HepG2 (cell line): ENCODE results near the gene FGF19. TPM values are rescaled to one million over a fixed set of nuclear protein-coding genes. Genes with fewer than 3 reads are reported as not detected.

Experiments used
- AGO2 ChIP-seq: fragments of 200-400 bp; formaldehyde crosslinking; optimal IDR thresholded peaks from 2 replicates; pipeline ENCODE3; 2017; ENCODE audit warnings: mild to moderate bottlenecking, low read depth, low read length, moderate library complexity
- CREB1 ChIP-seq, 2 experiments: fragments of 450-650 bp in 1 of 2; IDR thresholded peaks; 2 replicates each; pipeline ENCODE4 v1.6.1; 2016 to 2017; ENCODE audit warnings: control low read depth in 1 of 2, mild to moderate bottlenecking in 1 of 2, missing compliant biosample characterization in 1 of 2, missing genetic modification characterization in 1 of 2
- GABPB1 ChIP-seq: IDR thresholded peaks from 2 replicates; pipeline ENCODE4 v1.6.1; 2016; ENCODE audit warnings: mild to moderate bottlenecking, missing genetic modification reagents, moderate library complexity, missing compliant biosample characterization
- MAFF ChIP-seq: IDR thresholded peaks from 2 replicates; pipeline ENCODE4 v1.6.1; 2011; ENCODE audit warnings: low read depth, low read length, improper control_type of control experiment
- MTA1 ChIP-seq: sonication (generic); formaldehyde crosslinking; IDR thresholded peaks from 2 replicates; pipeline ENCODE4 v1.4.0; 2020; ENCODE audit warnings: missing genetic modification reagents, mild to moderate bottlenecking, borderline replicate concordance
- MYNN ChIP-seq: sonication (generic); formaldehyde crosslinking; IDR thresholded peaks from 2 replicates; pipeline ENCODE4 v1.4.0; 2020; ENCODE audit warnings: mild to moderate bottlenecking, low read depth, missing genetic modification reagents
- POLR2AphosphoS5 ChIP-seq: IDR thresholded peaks from 2 replicates; pipeline ENCODE4 v1.6.1; 2012; ENCODE audit warnings: low read depth, low read length
- PRPF4 ChIP-seq: fragments of 200-400 bp; formaldehyde crosslinking; IDR thresholded peaks from 2 replicates; pipeline ENCODE4 v1.6.1; 2016; ENCODE audit warnings: low read length, low read depth; ENCODE audit not compliant: poor library complexity, severe bottlenecking
- RBFOX2 ChIP-seq: fragments of 200-400 bp; formaldehyde crosslinking; IDR thresholded peaks from 2 replicates; pipeline ENCODE4 v1.6.1; 2017; ENCODE audit warnings: low read depth, mild to moderate bottlenecking, low read length
- RBM22 ChIP-seq: fragments of 200-400 bp; formaldehyde crosslinking; optimal IDR thresholded peaks from 2 replicates; pipeline ENCODE3; 2017; ENCODE audit warnings: mild to moderate bottlenecking, low read length, moderate library complexity
- SETDB1 ChIP-seq: sonication (generic); formaldehyde crosslinking; IDR thresholded peaks from 2 replicates; pipeline ENCODE4 v1.5.1; 2020; ENCODE audit warnings: missing genetic modification reagents, mild to moderate bottlenecking, borderline replicate concordance
- SIX4 ChIP-seq: sonication (generic); formaldehyde crosslinking; IDR thresholded peaks from 2 replicates; pipeline ENCODE4 v1.4.0; 2020; ENCODE audit warnings: missing genetic modification reagents
- YEATS4 ChIP-seq: sonication (generic); formaldehyde crosslinking; IDR thresholded peaks from 2 replicates; pipeline ENCODE4 v1.4.0; 2020; ENCODE audit warnings: missing genetic modification reagents, borderline replicate concordance
- ZNF263 ChIP-seq: sonication (generic); formaldehyde crosslinking; IDR thresholded peaks from 2 replicates; pipeline ENCODE4 v1.4.0; 2020; ENCODE audit warnings: missing genetic modification reagents
- ZNF549 ChIP-seq: sonication (generic); formaldehyde crosslinking; IDR thresholded peaks from 2 replicates; pipeline ENCODE4 v1.5.0; 2020; ENCODE audit warnings: missing genetic modification reagents
- ZNF605 ChIP-seq: sonication (generic); formaldehyde crosslinking; IDR thresholded peaks from 2 replicates; pipeline ENCODE4 v1.8.0; 2022; ENCODE audit warnings: mild to moderate bottlenecking, missing genetic modification reagents
- ZNF713 ChIP-seq: sonication (generic); formaldehyde crosslinking; IDR thresholded peaks from 2 replicates; pipeline ENCODE4 v1.4.0; 2020; ENCODE audit warnings: mild to moderate bottlenecking, missing genetic modification reagents
- ZNF792 ChIP-seq: IDR thresholded peaks from 2 replicates; pipeline ENCODE4 v1.6.1; 2016
- polyA plus RNA-seq, 8 experiments: library from polyadenylated mRNA; depleted of rRNA in 3 of 8; stranded (reverse) in 7 of 8; unstranded in 1 of 8; fragments of >200 nt; fragmentation: Illumina TruSeq in 4 of 8; extraction: Trizol in 4 of 8; gene quantifications; 2 replicates each; pipeline versions ENCODE4 v1.2.1 to v1.2.3, GENCODE V29; 2011 to 2016; ENCODE audit warnings: low read depth in 4 of 8, missing spikeins in 1 of 8, mixed read lengths in 1 of 8; ENCODE audit not compliant: insufficient read depth in 1 of 8
- total RNA-seq, 5 experiments: library from RNA; depleted of rRNA; stranded (reverse); fragments of >200 nt; fragmentation: Illumina TruSeq; extraction: Trizol; gene quantifications; 2 replicates each; pipeline ENCODE4 v1.2.3, GENCODE V29; 2016; ENCODE audit warnings: low read depth in 1 of 5
- TF ChIP-seq, protein P1 (sequence below): sonication (generic); formaldehyde crosslinking; IDR thresholded peaks from 2 replicates; pipeline ENCODE4 v1.4.0; 2020; ENCODE audit warnings: missing genetic modification reagents
- TF ChIP-seq, protein P2 (sequence below): sonication (generic); formaldehyde crosslinking; IDR thresholded peaks from 2 replicates; pipeline ENCODE4 v1.5.1; 2020; ENCODE audit warnings: mild to moderate bottlenecking, missing genetic modification reagents, moderate library complexity
- TF ChIP-seq, protein P3 (sequence below): sonication (generic); formaldehyde crosslinking; IDR thresholded peaks from 2 replicates; pipeline ENCODE4 v1.9.0; 2022; ENCODE audit warnings: low read depth, missing genetic modification reagents
- TF ChIP-seq, protein P4 (sequence below): sonication (generic); formaldehyde crosslinking; IDR thresholded peaks from 2 replicates; pipeline ENCODE4 v1.4.0; 2020; ENCODE audit warnings: mild to moderate bottlenecking, missing genetic modification reagents
- TF ChIP-seq, protein P5 (sequence below): IDR thresholded peaks from 2 replicates; pipeline ENCODE4 v1.6.1; 2016; ENCODE audit warnings: low read depth, borderline replicate concordance

Gene FGF19
- total and polyA plus RNA-seq, 2 of the 13 experiments (the other 11 are each of a cell fraction or from before 2014, with no cell fraction given): 0.07 TPM; not detected in 1

DNA sequence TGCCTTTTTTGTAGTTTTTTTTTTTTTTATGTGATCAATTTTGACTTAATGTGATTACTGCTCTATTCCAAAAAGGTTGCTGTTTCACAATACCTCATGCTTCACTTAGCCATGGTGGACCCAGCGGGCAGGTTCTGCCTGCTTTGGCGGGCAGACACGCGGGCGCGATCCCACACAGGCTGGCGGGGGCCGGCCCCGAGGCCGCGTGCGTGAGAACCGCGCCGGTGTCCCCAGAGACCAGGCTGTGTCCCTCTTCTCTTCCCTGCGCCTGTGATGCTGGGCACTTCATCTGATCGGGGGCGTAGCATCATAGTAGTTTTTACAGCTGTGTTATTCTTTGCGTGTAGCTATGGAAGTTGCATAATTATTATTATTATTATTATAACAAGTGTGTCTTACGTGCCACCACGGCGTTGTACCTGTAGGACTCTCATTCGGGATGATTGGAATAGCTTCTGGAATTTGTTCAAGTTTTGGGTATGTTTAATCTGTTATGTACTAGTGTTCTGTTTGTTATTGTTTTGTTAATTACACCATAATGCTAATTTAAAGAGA lies 50.3 kb downstream of the FGF19 start (continued):
- TF ChIP-seq, protein P1, sequence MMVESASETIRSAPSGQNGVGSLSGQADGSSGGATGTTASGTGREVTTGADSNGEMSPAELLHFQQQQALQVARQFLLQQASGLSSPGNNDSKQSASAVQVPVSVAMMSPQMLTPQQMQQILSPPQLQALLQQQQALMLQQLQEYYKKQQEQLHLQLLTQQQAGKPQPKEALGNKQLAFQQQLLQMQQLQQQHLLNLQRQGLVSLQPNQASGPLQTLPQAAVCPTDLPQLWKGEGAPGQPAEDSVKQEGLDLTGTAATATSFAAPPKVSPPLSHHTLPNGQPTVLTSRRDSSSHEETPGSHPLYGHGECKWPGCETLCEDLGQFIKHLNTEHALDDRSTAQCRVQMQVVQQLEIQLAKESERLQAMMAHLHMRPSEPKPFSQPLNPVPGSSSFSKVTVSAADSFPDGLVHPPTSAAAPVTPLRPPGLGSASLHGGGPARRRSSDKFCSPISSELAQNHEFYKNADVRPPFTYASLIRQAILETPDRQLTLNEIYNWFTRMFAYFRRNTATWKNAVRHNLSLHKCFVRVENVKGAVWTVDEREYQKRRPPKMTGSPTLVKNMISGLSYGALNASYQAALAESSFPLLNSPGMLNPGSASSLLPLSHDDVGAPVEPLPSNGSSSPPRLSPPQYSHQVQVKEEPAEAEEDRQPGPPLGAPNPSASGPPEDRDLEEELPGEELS (CRISPR knock-in tag): no peak
- peak; percentile 56; the same call in 1 of the 2 replicates for TF ChIP-seq RBFOX2
- TF ChIP-seq, protein P2, sequence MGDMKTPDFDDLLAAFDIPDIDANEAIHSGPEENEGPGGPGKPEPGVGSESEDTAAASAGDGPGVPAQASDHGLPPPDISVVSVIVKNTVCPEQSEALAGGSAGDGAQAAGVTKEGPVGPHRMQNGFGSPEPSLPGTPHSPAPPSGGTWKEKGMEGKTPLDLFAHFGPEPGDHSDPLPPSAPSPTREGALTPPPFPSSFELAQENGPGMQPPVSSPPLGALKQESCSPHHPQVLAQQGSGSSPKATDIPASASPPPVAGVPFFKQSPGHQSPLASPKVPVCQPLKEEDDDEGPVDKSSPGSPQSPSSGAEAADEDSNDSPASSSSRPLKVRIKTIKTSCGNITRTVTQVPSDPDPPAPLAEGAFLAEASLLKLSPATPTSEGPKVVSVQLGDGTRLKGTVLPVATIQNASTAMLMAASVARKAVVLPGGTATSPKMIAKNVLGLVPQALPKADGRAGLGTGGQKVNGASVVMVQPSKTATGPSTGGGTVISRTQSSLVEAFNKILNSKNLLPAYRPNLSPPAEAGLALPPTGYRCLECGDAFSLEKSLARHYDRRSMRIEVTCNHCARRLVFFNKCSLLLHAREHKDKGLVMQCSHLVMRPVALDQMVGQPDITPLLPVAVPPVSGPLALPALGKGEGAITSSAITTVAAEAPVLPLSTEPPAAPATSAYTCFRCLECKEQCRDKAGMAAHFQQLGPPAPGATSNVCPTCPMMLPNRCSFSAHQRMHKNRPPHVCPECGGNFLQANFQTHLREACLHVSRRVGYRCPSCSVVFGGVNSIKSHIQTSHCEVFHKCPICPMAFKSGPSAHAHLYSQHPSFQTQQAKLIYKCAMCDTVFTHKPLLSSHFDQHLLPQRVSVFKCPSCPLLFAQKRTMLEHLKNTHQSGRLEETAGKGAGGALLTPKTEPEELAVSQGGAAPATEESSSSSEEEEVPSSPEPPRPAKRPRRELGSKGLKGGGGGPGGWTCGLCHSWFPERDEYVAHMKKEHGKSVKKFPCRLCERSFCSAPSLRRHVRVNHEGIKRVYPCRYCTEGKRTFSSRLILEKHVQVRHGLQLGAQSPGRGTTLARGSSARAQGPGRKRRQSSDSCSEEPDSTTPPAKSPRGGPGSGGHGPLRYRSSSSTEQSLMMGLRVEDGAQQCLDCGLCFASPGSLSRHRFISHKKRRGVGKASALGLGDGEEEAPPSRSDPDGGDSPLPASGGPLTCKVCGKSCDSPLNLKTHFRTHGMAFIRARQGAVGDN: no peak
- peak; percentile 7 for TF ChIP-seq RBM22
- no peak for TF ChIP-seq MAFF
- TF ChIP-seq SIX4: no peak
- no peak for TF ChIP-seq YEATS4 (CRISPR knock-in tag)
- no peak for TF ChIP-seq MTA1 (CRISPR knock-in tag)
- no peak for TF ChIP-seq MYNN (CRISPR knock-in tag)
- no peak for TF ChIP-seq ZNF713 (CRISPR knock-in tag)
- no peak for TF ChIP-seq CREB1 (IDR thresholded peaks at IDR 0.05)
- TF ChIP-seq CREB1 (CRISPR knock-in tag; IDR thresholded peaks at IDR 0.05): no peak
- no peak for TF ChIP-seq POLR2AphosphoS5
- TF ChIP-seq, protein P3, sequence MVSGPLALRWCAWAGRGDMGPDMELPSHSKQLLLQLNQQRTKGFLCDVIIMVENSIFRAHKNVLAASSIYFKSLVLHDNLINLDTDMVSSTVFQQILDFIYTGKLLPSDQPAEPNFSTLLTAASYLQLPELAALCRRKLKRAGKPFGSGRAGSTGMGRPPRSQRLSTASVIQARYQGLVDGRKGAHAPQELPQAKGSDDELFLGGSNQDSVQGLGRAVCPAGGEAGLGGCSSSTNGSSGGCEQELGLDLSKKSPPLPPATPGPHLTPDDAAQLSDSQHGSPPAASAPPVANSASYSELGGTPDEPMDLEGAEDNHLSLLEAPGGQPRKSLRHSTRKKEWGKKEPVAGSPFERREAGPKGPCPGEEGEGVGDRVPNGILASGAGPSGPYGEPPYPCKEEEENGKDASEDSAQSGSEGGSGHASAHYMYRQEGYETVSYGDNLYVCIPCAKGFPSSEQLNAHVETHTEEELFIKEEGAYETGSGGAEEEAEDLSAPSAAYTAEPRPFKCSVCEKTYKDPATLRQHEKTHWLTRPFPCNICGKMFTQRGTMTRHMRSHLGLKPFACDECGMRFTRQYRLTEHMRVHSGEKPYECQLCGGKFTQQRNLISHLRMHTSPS (CRISPR knock-in tag): no peak
- no peak for TF ChIP-seq ZNF792 (CRISPR knock-in tag)
- no peak for TF ChIP-seq PRPF4
- no peak for TF ChIP-seq SETDB1 (CRISPR knock-in tag)
- TF ChIP-seq ZNF549 (CRISPR knock-in tag): no peak
- TF ChIP-seq GABPB1: 0 out of 2 replicates have a peak, but pooled peaks have one; percentile 15
- TF ChIP-seq, protein P4, sequence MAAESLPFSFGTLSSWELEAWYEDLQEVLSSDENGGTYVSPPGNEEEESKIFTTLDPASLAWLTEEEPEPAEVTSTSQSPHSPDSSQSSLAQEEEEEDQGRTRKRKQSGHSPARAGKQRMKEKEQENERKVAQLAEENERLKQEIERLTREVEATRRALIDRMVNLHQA (CRISPR knock-in tag): no peak
- TF ChIP-seq ZNF263 (CRISPR knock-in tag): no peak
- TF ChIP-seq ZNF605 (CRISPR knock-in tag): no peak
- TF ChIP-seq, protein P5, sequence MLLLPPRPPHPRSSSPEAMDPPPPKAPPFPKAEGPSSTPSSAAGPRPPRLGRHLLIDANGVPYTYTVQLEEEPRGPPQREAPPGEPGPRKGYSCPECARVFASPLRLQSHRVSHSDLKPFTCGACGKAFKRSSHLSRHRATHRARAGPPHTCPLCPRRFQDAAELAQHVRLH (CRISPR knock-in tag): no peak
- TF ChIP-seq AGO2: peak; percentile 43
